ENCODE results near the gene NTRK1. TPM values are rescaled to one million over a fixed set of nuclear protein-coding genes. Genes with fewer than 3 reads are reported as not detected.

Gene NTRK1
- total RNA-seq, 2 donors from 2014 or later, result 0.56 to 1.1 TPM

DNA sequence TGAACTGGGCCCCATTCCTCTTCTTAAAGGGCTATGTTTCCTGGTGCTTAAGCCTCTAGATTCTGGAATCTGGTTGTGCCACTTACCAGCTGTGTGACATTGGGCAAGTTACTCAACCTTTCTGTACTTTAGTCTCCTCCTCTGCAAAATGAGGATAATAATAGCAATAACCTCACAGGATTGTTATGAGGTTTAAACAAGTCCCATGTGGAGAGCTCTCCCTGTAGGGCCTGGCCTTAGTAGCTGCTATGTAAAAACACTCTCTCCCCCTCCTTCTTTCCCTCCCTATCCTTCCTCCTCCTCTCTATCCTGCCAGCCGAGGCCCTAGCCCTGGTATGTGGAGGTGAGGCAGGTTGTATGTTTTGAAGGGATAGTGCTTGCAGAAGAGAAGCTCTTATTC, 24.6 kb downstream of the NTRK1 start:
- Histone ChIP-seq H3K4me3 (no peak overlapping the region), H3K27me3 (no peaks in the 10 kb centered on the region), H3K36me3 (no peaks in the 10 kb centered on the region), H3K9me3 (no peaks in the 10 kb centered on the region), H3K4me1 (no peaks in the 10 kb centered on the region), H3K9ac (ENCODE audit: low read depth in 2 of 2, low read length in 2 of 2) (no peak overlapping the region), H3K27ac (no peak overlapping the region)
- TF ChIP-seq, protein P1, sequence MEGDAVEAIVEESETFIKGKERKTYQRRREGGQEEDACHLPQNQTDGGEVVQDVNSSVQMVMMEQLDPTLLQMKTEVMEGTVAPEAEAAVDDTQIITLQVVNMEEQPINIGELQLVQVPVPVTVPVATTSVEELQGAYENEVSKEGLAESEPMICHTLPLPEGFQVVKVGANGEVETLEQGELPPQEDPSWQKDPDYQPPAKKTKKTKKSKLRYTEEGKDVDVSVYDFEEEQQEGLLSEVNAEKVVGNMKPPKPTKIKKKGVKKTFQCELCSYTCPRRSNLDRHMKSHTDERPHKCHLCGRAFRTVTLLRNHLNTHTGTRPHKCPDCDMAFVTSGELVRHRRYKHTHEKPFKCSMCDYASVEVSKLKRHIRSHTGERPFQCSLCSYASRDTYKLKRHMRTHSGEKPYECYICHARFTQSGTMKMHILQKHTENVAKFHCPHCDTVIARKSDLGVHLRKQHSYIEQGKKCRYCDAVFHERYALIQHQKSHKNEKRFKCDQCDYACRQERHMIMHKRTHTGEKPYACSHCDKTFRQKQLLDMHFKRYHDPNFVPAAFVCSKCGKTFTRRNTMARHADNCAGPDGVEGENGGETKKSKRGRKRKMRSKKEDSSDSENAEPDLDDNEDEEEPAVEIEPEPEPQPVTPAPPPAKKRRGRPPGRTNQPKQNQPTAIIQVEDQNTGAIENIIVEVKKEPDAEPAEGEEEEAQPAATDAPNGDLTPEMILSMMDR (IDR thresholded peaks at IDR 0.05), result no peak
- no peak for DNase-seq
- intact Hi-C loops (cut with DNase I), result loop anchor here (10.0 kb wide), 1 partner anchor 201 kb away; no protein-coding TSS in a partner anchor

DNA sequence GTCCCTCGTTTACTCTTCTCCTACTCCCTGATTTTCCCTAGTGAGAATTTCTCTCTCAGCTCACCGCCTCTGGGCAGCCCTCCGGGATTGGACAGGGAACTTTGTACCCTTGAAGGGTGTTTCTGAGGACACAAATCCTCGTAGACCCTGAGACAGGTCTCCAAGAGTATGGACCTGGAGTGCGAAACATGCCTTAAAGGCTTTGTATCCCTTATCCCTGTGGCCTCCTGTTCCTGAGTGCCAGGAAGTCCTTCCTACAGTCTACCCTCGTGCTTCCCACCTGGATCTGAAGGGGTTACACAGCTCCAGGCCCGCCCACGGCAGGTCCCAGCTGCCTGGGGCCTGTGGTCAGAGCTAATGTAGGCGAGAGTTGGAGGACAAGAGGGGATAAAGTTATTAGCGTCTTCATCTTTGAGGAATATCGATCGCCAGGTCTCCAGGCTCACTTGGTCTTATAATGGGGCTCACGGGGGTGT, 25.3 kb downstream of the NTRK1 start:
- no peak overlapping the region for H3K27ac ChIP-seq
- no peaks in the 10 kb centered on the region for H3K27me3 ChIP-seq
- intact Hi-C loops (cut with DNase I), result loop anchor here (10.0 kb wide), 1 partner anchor 201 kb away; no protein-coding TSS in a partner anchor
- H3K9ac ChIP-seq (ENCODE audit: low read depth in 2 of 2, low read length in 2 of 2), result no peak overlapping the region
- no peak for DNase-seq
- H3K36me3 ChIP-seq, result no peaks in the 10 kb centered on the region
- H3K4me3 ChIP-seq, result no peak overlapping the region
- no peaks in the 10 kb centered on the region for H3K4me1 ChIP-seq
- TF ChIP-seq, protein P1 (IDR thresholded peaks at IDR 0.05), result no peak
- no peaks in the 10 kb centered on the region for H3K9me3 ChIP-seq

DNA sequence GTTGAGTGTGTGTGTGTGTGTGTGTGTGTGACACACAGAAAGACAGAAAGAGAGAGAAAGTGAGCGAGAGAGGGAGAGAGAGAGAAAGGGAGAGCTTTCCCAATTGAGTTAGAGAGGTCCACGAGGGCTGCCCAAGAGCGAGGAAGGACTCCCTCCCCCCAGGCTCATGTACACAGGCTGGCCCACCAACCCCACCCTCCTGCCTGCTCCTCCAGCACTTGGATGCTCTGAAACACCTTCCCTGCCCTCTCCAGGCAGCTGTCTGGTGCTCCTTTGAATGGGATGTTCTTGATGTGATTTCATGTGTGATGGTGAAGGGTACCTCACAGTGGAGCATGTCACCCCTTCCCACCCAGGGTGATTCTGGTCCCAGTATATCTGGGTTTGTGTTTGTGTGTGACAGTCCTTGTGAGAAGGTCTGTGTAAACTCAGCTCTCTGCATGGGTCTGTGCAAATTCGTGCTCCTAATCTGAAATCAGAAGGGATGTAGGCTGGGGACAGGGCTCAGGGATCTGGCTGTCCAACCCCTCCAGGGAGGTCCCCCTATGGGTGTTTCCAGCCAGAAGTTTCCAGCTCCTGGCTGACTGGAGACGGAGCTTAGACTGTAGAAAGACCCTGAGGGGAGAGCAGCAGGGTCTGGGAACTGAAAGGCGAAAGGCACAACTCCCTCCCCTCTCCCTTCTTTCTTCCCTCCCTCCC, 26.1 kb downstream of the NTRK1 start:
- peaks cover 2% of the 10 kb centered on the region for H3K27me3 ChIP-seq
- no peak for DNase-seq
- intact Hi-C loops (cut with DNase I), result loop anchor here (10.0 kb wide), 1 partner anchor 202 kb away; no protein-coding TSS in a partner anchor
- H3K36me3 ChIP-seq, result no peaks in the 10 kb centered on the region
- no peak overlapping the region for H3K27ac ChIP-seq
- no peaks in the 10 kb centered on the region for H3K9me3 ChIP-seq
- no peak overlapping the region for H3K9ac ChIP-seq (ENCODE audit: low read depth in 2 of 2, low read length in 2 of 2)
- TF ChIP-seq, protein P1 (IDR thresholded peaks at IDR 0.05), result no peak
- no peak overlapping the region for H3K4me3 ChIP-seq
- no peaks in the 10 kb centered on the region for H3K4me1 ChIP-seq

DNA sequence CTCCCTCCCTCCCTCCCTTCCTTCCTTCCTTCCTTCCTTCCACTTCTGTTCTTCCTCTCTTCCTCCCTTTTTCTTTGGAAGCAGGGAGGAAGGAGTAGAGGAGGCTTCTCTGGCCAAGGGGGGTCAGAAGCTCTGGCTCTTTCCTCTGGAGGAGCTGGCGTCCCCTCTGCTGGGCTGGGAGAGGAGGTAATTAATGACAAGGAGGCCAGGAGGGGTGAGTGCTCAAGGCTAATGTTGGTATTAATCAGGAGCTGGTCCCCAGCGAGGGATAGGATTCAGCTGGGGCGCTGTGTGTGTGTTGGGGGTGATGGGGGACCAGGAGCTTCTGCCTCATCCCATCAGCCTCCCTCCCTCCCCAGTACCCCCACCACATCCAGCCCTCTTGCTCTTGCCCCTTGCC, 26.7 kb downstream of the NTRK1 start:
- Histone ChIP-seq H3K4me1 (no peaks in the 10 kb centered on the region), H3K27me3 (peaks cover 5% of the 10 kb centered on the region), H3K36me3 (no peaks in the 10 kb centered on the region), H3K9me3 (no peaks in the 10 kb centered on the region), H3K4me3 (no peak overlapping the region), H3K27ac (no peak overlapping the region), H3K9ac (ENCODE audit: low read depth in 2 of 2, low read length in 2 of 2) (no peak overlapping the region)
- intact Hi-C loops (cut with DNase I), result loop anchor here (10.0 kb wide), 1 partner anchor 203 kb away; no protein-coding TSS in a partner anchor
- no peak for DNase-seq
- TF ChIP-seq, protein P1 (IDR thresholded peaks at IDR 0.05), result no peak

DNA sequence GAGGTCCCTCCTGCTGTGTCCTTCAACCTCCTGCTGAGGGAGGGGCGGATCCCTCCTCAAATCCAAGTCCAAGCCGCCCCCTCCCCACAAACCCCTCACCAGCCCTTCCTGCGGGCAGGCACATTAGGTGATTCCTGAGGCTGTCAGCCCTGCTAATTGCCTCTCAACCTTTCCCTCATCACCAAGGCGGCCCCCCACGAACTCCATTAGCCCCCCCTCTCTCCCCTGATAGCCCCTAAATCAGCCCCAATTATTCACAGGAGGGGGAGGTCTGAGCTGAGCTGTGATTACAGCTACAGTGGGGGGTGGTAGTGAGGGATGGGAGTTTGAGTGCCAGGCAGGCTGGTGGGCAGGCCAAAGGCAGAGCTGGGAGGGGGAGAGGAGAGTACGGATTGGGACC, 27.1 kb downstream of the NTRK1 start:
- Histone ChIP-seq H3K36me3 (no peaks in the 10 kb centered on the region), H3K9me3 (no peaks in the 10 kb centered on the region), H3K4me3 (no peak overlapping the region), H3K27ac (no peak overlapping the region), H3K27me3 (peaks cover 5% of the 10 kb centered on the region), H3K9ac (ENCODE audit: low read depth in 2 of 2, low read length in 2 of 2) (no peak overlapping the region), H3K4me1 (no peaks in the 10 kb centered on the region)
- intact Hi-C loops (cut with DNase I), result loop anchor here (10.0 kb wide), 1 partner anchor 203 kb away; no protein-coding TSS in a partner anchor
- TF ChIP-seq, protein P1 (IDR thresholded peaks at IDR 0.05), result no peak
- no peak for DNase-seq

Data from colonic mucosa (tissue), 4 donors.